K562 (cell line): ENCODE measurements around the gene TRIM2.

ENCODE experiments used
- BRCA1 ChIP-seq, 2 experiments: fragments of 450-650 bp in 1 of 2; sonication (generic) in 1 of 2; formaldehyde crosslinking in 1 of 2; IDR thresholded peaks; 2 replicates each; pipeline versions ENCODE4 v1.5.0 to v1.6.1; 2017 to 2020; ENCODE audit warnings: mild to moderate bottlenecking in 1 of 2, missing genetic modification reagents in 1 of 2
- SETDB1 ChIP-seq: IDR thresholded peaks from one replicate; pipeline ENCODE4 v1.6.1; 2012; ENCODE audit warnings: low read length, control low read depth, inconsistent platforms

GRCh38 chr4:153228512-153229140 lies 24.4 kb downstream of the TRIM2 start:
- TF ChIP-seq SETDB1 (no peak), BRCA1 (IDR thresholded peaks at IDR 0.05) (no peak), BRCA1 (CRISPR knock-in tag; IDR thresholded peaks at IDR 0.05) (no peak)
